HepG2 (cell line): ENCODE results near the gene NKAIN2. TPM values are rescaled to one million over a fixed set of nuclear protein-coding genes. Genes with fewer than 3 reads are reported as not detected.

Experiments used
- ATAC-seq: fragments of 200-7000 bp; cut with Tn5 transposase; 3 replicates; pipeline ENCODE4 v1.9.1; 2020; ENCODE audit warnings: mild to moderate bottlenecking, moderate library complexity
- BruUV-seq: library from RNA; stranded (reverse); fragments of 400-500 nt; replicated peaks from 2 replicates; lab custom pipeline; 2021; lab: Mats Ljungman, UMichigan
- CTCF ChIA-PET: fragments of 300-600 bp; formaldehyde crosslinking; extraction: SDS; loops from one replicate; lab custom pipeline; 2021; ENCODE audit warnings: low total read pairs, inconsistent platforms, low intra/inter-chr PET ratio; lab: Yijun Ruan, JAX
- POLR2A ChIA-PET: fragments of 350-600 bp; sonication (Branson Sonifier 250); formaldehyde crosslinking; loops from one replicate; lab custom pipeline; 2020; ENCODE audit warnings: antibody characterized with exemption, inconsistent platforms; lab: Yijun Ruan, JAX
- DNase-seq: peaks from one replicate; pipeline ENCODE4 v3.0.0-alpha.2; 2015; ENCODE audit warnings: low spot score
- FAIRE-seq: peaks from 3 replicates; lab custom pipeline; 2011; peaks lifted over from hg19 to GRCh38; lab: Jason Lieb, UNC
- H2AFZ ChIP-seq: one replicate; pipeline ENCODE4 v1.6.1; 2011; ENCODE audit warnings: low read length, inconsistent platforms
- H3K27ac ChIP-seq: fragments of 300-600 bp; 3 replicates; pipeline ENCODE4 v1.8.0; 2011; ENCODE audit warnings: mixed run types, mild to moderate bottlenecking, mixed read lengths, low read length, inconsistent platforms; ENCODE audit not compliant: insufficient read depth; ENCODE audit errors: extremely low read length
- H3K27me3 ChIP-seq, 2 experiments: fragments of 200-600 bp in 1 of 2; 2 replicates in 1 of 2; 3 replicates in 1 of 2; pipeline versions ENCODE4 v1.6.0 to v1.8.0; 2011; ENCODE audit warnings: low read length in 2 of 2, mild to moderate bottlenecking in 2 of 2, moderate library complexity in 2 of 2, inconsistent platforms in 1 of 2; ENCODE audit not compliant: insufficient read depth in 2 of 2, control insufficient read depth in 1 of 2
- H3K36me3 ChIP-seq, 2 experiments: fragments of 200-600 bp in 1 of 2; replicated peaks in 1 of 2; 2 replicates in 1 of 2; 3 replicates in 1 of 2; pipeline versions ENCODE4 v1.5.1 to v1.8.0; 2011; ENCODE audit warnings: low read length in 2 of 2, inconsistent platforms in 1 of 2; ENCODE audit not compliant: insufficient read depth in 2 of 2, control insufficient read depth in 1 of 2
- H3K4me1 ChIP-seq: 2 replicates; pipeline ENCODE4 v1.5.1; 2012; ENCODE audit warnings: low read length, inconsistent platforms; ENCODE audit not compliant: insufficient read depth
- H3K4me2 ChIP-seq: 2 replicates; pipeline ENCODE4 v1.6.0; 2011; ENCODE audit warnings: low read depth, low read length, inconsistent platforms
- H3K4me3 ChIP-seq, 3 experiments: fragments of 200-600 bp in 1 of 3; sonication (generic), shearing (Covaris generic) in 1 of 3; replicated peaks in 1 of 3; 2 replicates each; pipeline ENCODE4 v1.5.1; 2011 to 2016; ENCODE audit warnings: low read length in 3 of 3, inconsistent platforms in 2 of 3, low read depth in 2 of 3, mild to moderate bottlenecking in 2 of 3, control low read depth in 1 of 3, mixed read lengths in 1 of 3; ENCODE audit not compliant: insufficient read depth in 1 of 3
- H3K79me2 ChIP-seq: one replicate; pipeline ENCODE4 v1.6.1; 2011; ENCODE audit warnings: low read length, inconsistent platforms; ENCODE audit not compliant: insufficient read depth
- H3K9ac ChIP-seq: 2 replicates; pipeline ENCODE4 v1.6.0; 2011; ENCODE audit warnings: mild to moderate bottlenecking, low read depth, low read length, inconsistent platforms; ENCODE audit not compliant: insufficient read depth
- H3K9me3 ChIP-seq: 2 replicates; pipeline ENCODE4 v1.5.1; 2012; ENCODE audit warnings: mild to moderate bottlenecking, low read length
- H4K20me1 ChIP-seq: 2 replicates; pipeline ENCODE4 v1.6.0; 2011; ENCODE audit warnings: inconsistent platforms, mild to moderate bottlenecking, low read length, moderate library complexity; ENCODE audit not compliant: insufficient read depth
- CBFB ChIP-seq: sonication (generic); formaldehyde crosslinking; IDR thresholded peaks from 2 replicates; pipeline ENCODE4 v1.4.0; 2020; ENCODE audit warnings: missing genetic modification reagents
- FOXM1 ChIP-seq: sonication (generic); formaldehyde crosslinking; IDR thresholded peaks from 2 replicates; pipeline ENCODE4 v1.5.0; 2020; ENCODE audit warnings: missing genetic modification reagents
- GTF2F1 ChIP-seq: fragments of 150-350 bp; IDR thresholded peaks from 2 replicates; pipeline ENCODE4 v1.6.1; 2014; ENCODE audit warnings: low read length
- HDAC1 ChIP-seq: sonication (generic); formaldehyde crosslinking; IDR thresholded peaks from 2 replicates; pipeline ENCODE4 v1.5.1; 2020; ENCODE audit warnings: mild to moderate bottlenecking, missing genetic modification reagents
- HMG20A ChIP-seq: IDR thresholded peaks from 2 replicates; pipeline ENCODE4 v1.6.1; 2016; ENCODE audit warnings: borderline replicate concordance
- HNRNPH1 ChIP-seq: fragments of 200-400 bp; formaldehyde crosslinking; optimal IDR thresholded peaks from 2 replicates; pipeline ENCODE3; 2017; ENCODE audit warnings: mild to moderate bottlenecking, low read depth, low read length
- MAFF ChIP-seq: IDR thresholded peaks from 2 replicates; pipeline ENCODE4 v1.6.1; 2011; ENCODE audit warnings: low read depth, low read length, improper control_type of control experiment
- MAFK ChIP-seq, 2 experiments: IDR thresholded peaks in 1 of 2; conservative IDR thresholded peaks in 1 of 2; 2 replicates each; pipeline ENCODE4 v1.6.1; 2011; ENCODE audit warnings: improper control_type of control experiment in 2 of 2, low read length in 2 of 2
- MXD1 ChIP-seq: sonication (generic); formaldehyde crosslinking; IDR thresholded peaks from 2 replicates; pipeline ENCODE4 v1.4.0; 2020; ENCODE audit warnings: mild to moderate bottlenecking, missing genetic modification reagents
- MYNN ChIP-seq: sonication (generic); formaldehyde crosslinking; IDR thresholded peaks from 2 replicates; pipeline ENCODE4 v1.4.0; 2020; ENCODE audit warnings: mild to moderate bottlenecking, low read depth, missing genetic modification reagents
- NFIC ChIP-seq: IDR thresholded peaks from 2 replicates; pipeline ENCODE4 v1.6.1; 2012; ENCODE audit warnings: mild to moderate bottlenecking, low read length, inconsistent platforms
- POGZ ChIP-seq: sonication (generic); formaldehyde crosslinking; IDR thresholded peaks from 2 replicates; pipeline ENCODE4 v1.4.0; 2020; ENCODE audit warnings: mild to moderate bottlenecking, missing genetic modification reagents
- SIX4 ChIP-seq: sonication (generic); formaldehyde crosslinking; IDR thresholded peaks from 2 replicates; pipeline ENCODE4 v1.4.0; 2020; ENCODE audit warnings: missing genetic modification reagents
- SNRNP70 ChIP-seq: fragments of 200-400 bp; formaldehyde crosslinking; IDR thresholded peaks from 2 replicates; pipeline ENCODE4 v1.6.1; 2017; ENCODE audit warnings: mild to moderate bottlenecking, low read depth, low read length, moderate library complexity
- XBP1 ChIP-seq: sonication (generic); formaldehyde crosslinking; IDR thresholded peaks from 2 replicates; pipeline ENCODE4 v1.5.0; 2020; ENCODE audit warnings: missing genetic modification reagents
- ZBTB20 ChIP-seq: sonication (generic); formaldehyde crosslinking; IDR thresholded peaks from 2 replicates; pipeline ENCODE4 v1.8.1; 2023; ENCODE audit warnings: missing genetic modification reagents, low read depth, mild to moderate bottlenecking, borderline replicate concordance
- ZBTB38 ChIP-seq: sonication (generic); formaldehyde crosslinking; IDR thresholded peaks from 2 replicates; pipeline ENCODE4 v1.5.1; 2020; ENCODE audit warnings: mild to moderate bottlenecking, missing genetic modification reagents
- ZFP82 ChIP-seq: sonication (generic); formaldehyde crosslinking; IDR thresholded peaks from 2 replicates; pipeline ENCODE4 v1.5.1; 2020; ENCODE audit warnings: mild to moderate bottlenecking, missing genetic modification reagents, borderline replicate concordance
- ZNF282 ChIP-seq: fragments of 450-650 bp; IDR thresholded peaks from 2 replicates; pipeline ENCODE4 v1.6.1; 2018; ENCODE audit not compliant: partially characterized antibody
- ZNF496 ChIP-seq: sonication (generic); formaldehyde crosslinking; IDR thresholded peaks from 2 replicates; pipeline ENCODE4 v1.8.1; 2023; ENCODE audit warnings: mild to moderate bottlenecking, moderate library complexity, missing genetic modification reagents; ENCODE audit not compliant: insufficient replicate concordance
- ZNF776 ChIP-seq: sonication (generic); formaldehyde crosslinking; IDR thresholded peaks from 2 replicates; pipeline ENCODE4 v1.4.0; 2020; ENCODE audit warnings: mild to moderate bottlenecking, missing genetic modification reagents
- ZNF816 ChIP-seq: sonication (generic); formaldehyde crosslinking; IDR thresholded peaks from 2 replicates; pipeline ENCODE4 v1.8.0; 2022; ENCODE audit warnings: missing genetic modification reagents, mild to moderate bottlenecking, borderline replicate concordance
- WGBS: methylation state at CpG from one replicate; pipeline ENCODE4 v1.1.6; 2017; ENCODE audit warnings: low lambda C conversion rate; 5-methylcytosine and 5-hydroxymethylcytosine counted together
- in situ Hi-C: cut with HindIII; loops from 2 replicates; pipeline ENCODE4 v1.10.0; 2017; ENCODE audit warnings: low pct_unique_long_range_greater_than_20kb; ENCODE audit not compliant: extremely low pct_ligation_motif_present
- intact Hi-C: fragments of 100-400 bp; cut with micrococcal nuclease; formaldehyde crosslinking; loops from one replicate; pipeline ENCODE4 v1.10.0; 2022; ENCODE audit not compliant: unreplicated experiment
- polyA plus RNA-seq, 8 experiments: library from polyadenylated mRNA; depleted of rRNA in 3 of 8; stranded (reverse) in 7 of 8; unstranded in 1 of 8; fragments of >200 nt; fragmentation: Illumina TruSeq in 4 of 8; extraction: Trizol in 4 of 8; gene quantifications; 2 replicates each; pipeline versions ENCODE4 v1.2.1 to v1.2.3, GENCODE V29; 2011 to 2016; ENCODE audit warnings: low read depth in 4 of 8, missing spikeins in 1 of 8, mixed read lengths in 1 of 8; ENCODE audit not compliant: insufficient read depth in 1 of 8
- total RNA-seq, 5 experiments: library from RNA; depleted of rRNA; stranded (reverse); fragments of >200 nt; fragmentation: Illumina TruSeq; extraction: Trizol; gene quantifications; 2 replicates each; pipeline ENCODE4 v1.2.3, GENCODE V29; 2016; ENCODE audit warnings: low read depth in 1 of 5

NKAIN2 gene
- total and polyA plus RNA-seq, 2 of the 13 experiments (the other 11 are each of a cell fraction or from before 2014, with no cell fraction given): not detected

DNA sequence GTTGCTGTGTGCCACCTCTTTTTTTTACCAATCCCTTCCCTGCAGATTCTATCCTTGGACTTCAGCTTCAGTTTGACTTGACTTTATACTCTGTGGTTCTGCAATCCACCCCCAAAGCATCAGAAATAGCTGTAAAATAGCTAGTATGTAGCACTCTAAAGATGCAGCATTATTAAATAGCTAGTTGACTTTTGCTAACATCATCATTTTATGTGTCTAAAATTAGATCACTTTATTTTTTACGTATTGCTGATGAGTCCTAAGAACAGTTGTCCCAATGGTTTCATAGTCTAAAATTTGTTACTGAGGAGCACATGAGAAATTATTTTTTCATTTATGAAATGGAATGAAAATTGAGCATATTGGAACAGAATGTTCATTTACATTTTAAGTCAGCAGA is 138.2 kb downstream of the NKAIN2 start:
- Histone ChIP-seq H3K27ac (no peak overlapping the region), H3K4me1 (no peaks in the 10 kb centered on the region), H3K4me2 (no peak overlapping the region), H3K9me3 (no peaks in the 10 kb centered on the region), H3K9ac (no peak overlapping the region), H3K4me3 (no peak overlapping the region), H3K79me2 (no peaks in the 10 kb centered on the region), H3K27me3 (no peaks in the 10 kb centered on the region), H3K36me3 (no peaks in the 10 kb centered on the region), H4K20me1 (no peaks in the 10 kb centered on the region), H2AFZ (no peak overlapping the region)
- BruUV-seq: no TSS peak
- ChIA-PET CTCF (no interaction called here), POLR2A (no interaction called here)
- ATAC-seq (no peak), DNase-seq (no peak), FAIRE-seq (no peak)
- TF ChIP-seq HDAC1 (CRISPR knock-in tag) (no peak), MAFF (peak; percentile 78; the same call in 1 of the 2 replicates), MAFK (conservative IDR thresholded peaks at IDR 0.05 in 1 of 2, IDR thresholded peaks at IDR 0.05 in 1 of 2; ENCODE audit: low read length in 2 of 2) (peak; percentile 79 to 86)
- WGBS: 26% methylated on average over 1 of the region's 1 CpG
- in situ Hi-C loops (no loop called here), intact Hi-C loops (no loop called here)

- ChIA-PET POLR2A (no interaction called here), CTCF (no interaction called here)
- Histone ChIP-seq H3K9ac (no peak overlapping the region), H2AFZ (no peak overlapping the region), H3K36me3 (no peaks in the 10 kb centered on the region), H3K79me2 (no peaks in the 10 kb centered on the region), H3K4me3 (no peak overlapping the region), H4K20me1 (no peaks in the 10 kb centered on the region), H3K27ac (no peak overlapping the region), H3K4me2 (no peak overlapping the region), H3K4me1 (no peaks in the 10 kb centered on the region), H3K9me3 (no peaks in the 10 kb centered on the region), H3K27me3 (no peaks in the 10 kb centered on the region)
- TF ChIP-seq HNRNPH1: no peak
- no peak for TF ChIP-seq HMG20A (CRISPR knock-in tag)
- no peak for TF ChIP-seq MXD1
- no peak for TF ChIP-seq ZFP82 (CRISPR knock-in tag)
- no peak for TF ChIP-seq SNRNP70
- TF ChIP-seq MYNN (CRISPR knock-in tag): no peak
- TF ChIP-seq ZNF496 (CRISPR knock-in tag): no peak
- no peak for TF ChIP-seq GTF2F1
- no peak for TF ChIP-seq CBFB (CRISPR knock-in tag)
- TF ChIP-seq NFIC: no peak
- no peak for TF ChIP-seq XBP1 (CRISPR knock-in tag)
- TF ChIP-seq ZNF816 (CRISPR knock-in tag): no peak
- no peak for TF ChIP-seq ZNF776
- no peak for TF ChIP-seq ZBTB20 (CRISPR knock-in tag)
- TF ChIP-seq POGZ (CRISPR knock-in tag): no peak
- TF ChIP-seq ZBTB38: no peak
- TF ChIP-seq SIX4: no peak
- TF ChIP-seq ZNF282: no peak
- TF ChIP-seq FOXM1: no peak
- no TSS peak for BruUV-seq
- no peak for ATAC-seq
- no peak for FAIRE-seq
- intact Hi-C loops (no loop called here), in situ Hi-C loops (no loop called here)
- WGBS: 0% methylated on average over 1 of the region's 1 CpG
- DNase-seq: no peak
These were observed 141.7 kb downstream of the NKAIN2 start for GRCh38 chr6:123945386-123945785.
